Activated T-cell treated with anti-CD3 and anti-CD28 coated beads for 24 hours (primary cell): ENCODE measurements around the gene MBOAT2.
"Not testable (repeated sequence)": the region's sequence is repeated elsewhere in the genome, so short reads cannot be mapped to it uniquely, and the experiment has no call there.

Source experiments
- DNase-seq: peaks from one replicate; pipeline ENCODE4 v3.0.0-alpha.2; 2020; ENCODE audit warnings: low read depth

MBOAT2 gene

GRCh38 chr2:8895087-8895912 lies 108.2 kb downstream of the MBOAT2 start:
- DNase-seq: not testable (repeated sequence)

- no peak for DNase-seq
Measured at GRCh38 chr2:8893978-8894820, 109.3 kb downstream of the MBOAT2 start.

- no peak for DNase-seq
Measured at GRCh38 chr2:8893474-8893873, 110.0 kb downstream of the MBOAT2 start.

GRCh38 chr2:8892111-8892510 lies 111.4 kb downstream of the MBOAT2 start:
- DNase-seq: no peak

- DNase-seq: no peak
Measured at GRCh38 chr2:8889978-8890377, 113.5 kb downstream of the MBOAT2 start.

- DNase-seq: no peak
Measured at GRCh38 chr2:8888963-8889362, 114.5 kb downstream of the MBOAT2 start.

GRCh38 chr2:8886876-8887275 lies 116.6 kb downstream of the MBOAT2 start:
- DNase-seq: no peak

GRCh38 chr2:8886202-8886518 lies 117.3 kb downstream of the MBOAT2 start:
- no peak for DNase-seq

DNA sequence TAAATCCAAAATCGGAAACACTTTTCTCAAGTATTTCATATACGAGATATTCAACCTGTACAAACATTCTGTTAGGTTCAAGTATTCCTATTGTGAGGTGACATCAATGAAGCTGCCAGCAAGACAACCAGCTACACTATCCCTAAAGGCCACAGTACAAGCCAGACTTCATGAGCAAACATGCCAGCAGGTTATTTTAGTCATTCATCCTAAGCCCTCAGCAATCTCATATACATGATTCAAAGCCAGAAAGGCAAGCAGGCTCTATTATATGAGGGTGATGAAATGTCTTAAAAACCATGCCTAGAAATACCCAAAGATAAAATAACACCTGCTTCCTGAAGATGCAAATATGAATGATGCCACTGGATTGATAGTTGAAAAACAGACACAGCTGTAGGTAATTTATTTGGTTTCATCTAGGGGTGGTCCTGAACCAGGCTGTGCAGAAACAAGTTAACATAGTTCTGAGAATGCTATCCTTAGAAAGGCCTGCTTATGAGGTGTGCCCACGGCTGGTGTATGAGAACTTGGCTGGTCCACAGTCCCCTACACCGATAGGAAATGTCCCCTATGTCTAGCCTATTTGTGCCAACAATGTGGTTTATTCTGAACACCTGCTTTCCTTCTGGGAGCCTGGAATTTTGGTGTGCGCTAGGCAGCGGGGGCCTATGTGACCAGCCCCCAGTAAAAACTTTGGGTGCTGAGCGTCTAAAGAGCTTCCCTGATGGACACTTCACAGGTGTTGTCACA lies 117.9 kb downstream of the MBOAT2 start:
- DNase-seq: no peak

DNA sequence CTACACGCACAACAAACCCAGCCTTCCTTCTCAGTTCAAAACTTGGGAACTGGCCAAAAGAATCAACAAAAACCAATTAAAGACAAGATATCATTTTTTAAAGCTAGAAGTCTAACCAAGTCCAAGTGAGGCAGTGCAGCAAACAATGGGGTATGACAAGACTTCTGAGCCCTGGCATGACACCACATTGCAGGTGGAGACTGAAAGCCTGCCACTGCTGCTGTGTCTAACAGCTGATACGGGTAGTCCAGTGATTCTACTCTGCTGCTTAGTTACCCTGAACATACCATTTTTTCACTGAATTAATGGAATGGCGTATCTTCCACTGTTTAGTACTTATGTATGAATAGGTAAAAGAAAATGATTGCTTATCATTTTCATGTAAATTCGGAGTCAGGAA lies 118.7 kb downstream of the MBOAT2 start:
- DNase-seq: no peak

GRCh38 chr2:8882094-8882493 lies 121.4 kb downstream of the MBOAT2 start:
- no peak for DNase-seq

DNA sequence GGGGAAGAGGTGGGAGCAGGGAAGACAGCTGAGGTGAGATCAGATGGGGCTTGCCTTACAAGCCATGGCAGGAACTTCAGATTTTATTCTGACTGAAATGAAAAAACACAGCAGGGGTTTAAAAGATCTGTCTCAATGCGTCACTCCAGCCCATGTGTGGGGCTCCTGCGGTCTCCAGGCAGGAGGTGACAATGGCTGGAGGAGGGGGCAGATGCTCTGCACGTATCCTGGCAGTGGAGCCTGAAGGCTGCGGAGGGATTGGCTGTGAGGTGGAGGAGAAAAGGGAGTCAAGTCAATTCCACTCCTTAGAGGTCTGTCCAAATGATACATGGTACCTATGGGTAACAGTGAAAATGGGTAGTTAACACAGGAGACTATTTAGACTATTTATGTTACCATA lies 125.6 kb downstream of the MBOAT2 start:
- no peak for DNase-seq

DNA sequence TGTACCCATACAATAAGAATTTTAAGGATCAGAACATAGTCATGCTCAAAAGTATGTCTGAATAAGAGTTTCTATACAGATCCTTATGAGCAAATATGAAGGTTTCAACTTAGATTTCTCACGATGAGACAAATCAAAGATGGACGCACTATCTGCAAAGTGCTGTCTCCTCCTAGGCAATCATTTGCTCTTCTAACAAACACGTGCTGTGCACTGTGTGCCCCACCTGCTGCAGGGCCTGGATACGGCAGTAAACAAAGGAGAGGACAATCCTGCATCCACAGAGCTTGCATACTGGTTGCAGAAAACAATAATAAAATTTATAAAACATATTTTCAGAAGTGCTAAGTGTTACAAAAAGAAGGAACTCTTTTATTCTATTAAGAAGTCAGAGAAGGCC lies 126.2 kb downstream of the MBOAT2 start:
- no peak for DNase-seq

DNA sequence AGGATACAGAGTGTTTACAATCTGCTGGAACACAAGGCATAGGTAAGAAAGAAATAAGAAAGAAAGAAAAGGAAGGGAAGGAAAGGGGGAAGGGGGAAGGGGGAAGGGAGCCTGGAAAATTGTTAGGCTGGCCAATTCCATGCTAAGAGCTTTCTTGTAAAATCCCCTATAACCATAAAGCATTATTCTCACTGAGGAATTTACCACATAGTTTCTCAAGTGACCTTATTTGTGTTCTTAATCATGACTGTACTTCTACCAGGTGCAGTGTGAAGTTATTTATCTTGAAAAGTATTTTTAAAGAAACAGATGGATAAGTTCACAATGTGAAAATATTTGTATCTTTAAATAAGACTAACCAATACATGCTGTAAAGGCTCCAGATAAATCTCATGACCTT lies 126.9 kb downstream of the MBOAT2 start:
- no peak for DNase-seq

- no peak for DNase-seq
Measured at GRCh38 chr2:8872821-8873432, 130.6 kb downstream of the MBOAT2 start.

- no peak for DNase-seq
Measured at GRCh38 chr2:8870441-8870840, 133.0 kb downstream of the MBOAT2 start.

- DNase-seq: no peak
Measured at GRCh38 chr2:8867363-8867762, 136.1 kb downstream of the MBOAT2 start.

DNA sequence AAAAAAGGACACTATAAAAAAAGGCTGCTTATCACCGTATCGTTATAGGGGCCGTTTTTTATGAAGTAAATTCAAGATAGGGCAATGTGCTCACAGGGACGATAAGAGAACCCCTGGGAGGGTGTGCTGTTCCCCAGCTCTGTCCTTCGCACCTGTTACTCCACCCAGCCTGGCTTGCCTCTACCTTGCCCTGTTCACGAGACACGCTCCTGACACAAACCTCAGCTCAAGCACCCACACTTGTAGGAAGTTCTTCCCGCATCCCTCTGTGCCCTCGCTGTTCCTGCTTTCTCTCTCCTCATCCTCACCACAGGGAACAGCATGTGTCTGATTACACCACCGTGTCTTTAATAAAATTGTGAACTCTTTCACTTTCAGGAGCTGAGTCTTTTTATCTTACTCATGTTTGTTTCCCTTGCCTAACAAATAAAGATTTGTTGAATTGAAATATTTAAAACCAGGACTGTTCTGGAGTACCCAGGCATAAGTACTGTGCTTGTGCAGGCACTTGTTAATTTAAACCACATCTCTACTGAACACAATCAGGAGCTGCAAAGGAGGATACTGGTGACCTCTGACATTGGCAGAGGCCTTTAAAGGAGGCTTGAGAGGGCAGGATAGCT lies 140.0 kb downstream of the MBOAT2 start:
- no peak for DNase-seq

GRCh38 chr2:8862230-8862629 lies 141.3 kb downstream of the MBOAT2 start:
- no peak for DNase-seq

DNA sequence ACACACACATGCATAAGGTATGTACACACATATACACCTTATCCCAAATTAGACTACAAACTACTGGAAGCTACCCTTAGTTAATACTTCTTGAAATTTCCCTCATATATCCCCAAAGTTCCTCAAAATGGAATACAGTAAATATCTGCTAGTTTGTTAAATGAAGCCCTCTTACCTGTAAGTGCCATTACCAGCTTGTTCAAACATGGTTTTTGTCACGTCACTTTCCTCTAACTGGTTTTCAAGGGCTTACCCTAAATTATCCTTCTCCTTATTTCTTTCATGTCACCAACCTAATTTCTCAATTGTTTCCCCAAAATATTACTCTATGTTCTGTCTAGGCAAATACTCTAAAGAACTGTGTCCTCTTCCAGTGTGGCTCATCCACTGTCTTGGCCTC lies 141.7 kb downstream of the MBOAT2 start:
- DNase-seq: no peak

DNA sequence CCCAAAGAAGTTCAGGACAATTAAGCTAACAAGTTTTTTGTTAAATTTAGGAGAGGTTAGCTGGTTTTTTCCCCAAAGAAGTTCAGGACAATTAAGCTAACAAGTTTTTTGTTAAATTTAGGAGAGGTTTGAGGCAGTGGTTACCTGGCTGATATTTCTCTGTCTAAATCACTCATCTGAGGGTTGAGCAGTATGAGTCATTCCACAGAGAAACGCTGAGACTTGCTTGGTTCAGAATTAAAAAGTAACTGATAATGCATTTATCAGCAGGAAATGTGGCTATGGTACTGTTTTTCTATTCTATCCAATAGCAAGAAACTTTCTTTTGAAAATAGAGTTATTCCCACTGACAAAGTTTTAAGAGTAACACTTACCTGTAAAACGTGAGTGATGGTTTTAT lies 143.2 kb downstream of the MBOAT2 start:
- no peak for DNase-seq

- DNase-seq: no peak
Measured at GRCh38 chr2:8858910-8859309, 144.6 kb downstream of the MBOAT2 start.
